ENCODE measurements around the gene RERE.
A peak's percentile ranks its signal among the peaks of the same experiment; 100 is the strongest.

RERE gene

GRCh38 chr1:8684590-8684989 lies 132.8 kb downstream of the RERE start:
- no peak for DNase-seq

GRCh38 chr1:8682573-8682972 lies 134.9 kb downstream of the RERE start:
- DNase-seq, result no peak

GRCh38 chr1:8681911-8682310 lies 135.5 kb downstream of the RERE start:
- no peak for DNase-seq

GRCh38 chr1:8680664-8681650 lies 136.5 kb downstream of the RERE start:
- no peak for DNase-seq

GRCh38 chr1:8679929-8680663 lies 137.3 kb downstream of the RERE start:
- no peak for DNase-seq

- DNase-seq, result no peak
Observed at GRCh38 chr1:8679395-8679800, 138.0 kb downstream of the RERE start.

GRCh38 chr1:8678673-8679394 lies 138.6 kb downstream of the RERE start:
- no peak for DNase-seq

GRCh38 chr1:8677782-8678181 lies 139.7 kb downstream of the RERE start:
- no peak for DNase-seq

GRCh38 chr1:8676813-8677212 lies 140.6 kb downstream of the RERE start:
- no peak for DNase-seq

- DNase-seq, result no peak
Observed at GRCh38 chr1:8676072-8676471, 141.4 kb downstream of the RERE start.

- DNase-seq, result no peak
Observed at GRCh38 chr1:8674912-8675311, 142.5 kb downstream of the RERE start.

- DNase-seq, result no peak
Observed at GRCh38 chr1:8674481-8674880, 143.0 kb downstream of the RERE start.

GRCh38 chr1:8671306-8671917 lies 146.0 kb downstream of the RERE start:
- DNase-seq, result peak; percentile 48 to 60

- no peak for DNase-seq
Observed at GRCh38 chr1:8670371-8670818, 147.0 kb downstream of the RERE start.

GRCh38 chr1:8669606-8670335 lies 147.7 kb downstream of the RERE start:
- no peak for DNase-seq

GRCh38 chr1:8667869-8668594 lies 149.4 kb downstream of the RERE start:
- no peak for DNase-seq

GRCh38 chr1:8666389-8667167 lies 150.9 kb downstream of the RERE start:
- DNase-seq, result no peak

GRCh38 chr1:8665833-8666232 lies 151.6 kb downstream of the RERE start:
- no peak for DNase-seq

GRCh38 chr1:8664887-8665286 lies 152.6 kb downstream of the RERE start:
- DNase-seq, result no peak

GRCh38 chr1:8663915-8664329 lies 153.5 kb downstream of the RERE start:
- DNase-seq, result no peak

All from AML-193 (cell line).